Measurements from ENCODE around the gene TMIE. TPM values are rescaled to one million over a fixed set of nuclear protein-coding genes. Genes with fewer than 3 reads are reported as not detected.

TMIE gene
- total and polyA plus RNA-seq, 2 of the 13 experiments (the other 11 are each of a cell fraction or from before 2014, with no cell fraction given) = not detected

DNA sequence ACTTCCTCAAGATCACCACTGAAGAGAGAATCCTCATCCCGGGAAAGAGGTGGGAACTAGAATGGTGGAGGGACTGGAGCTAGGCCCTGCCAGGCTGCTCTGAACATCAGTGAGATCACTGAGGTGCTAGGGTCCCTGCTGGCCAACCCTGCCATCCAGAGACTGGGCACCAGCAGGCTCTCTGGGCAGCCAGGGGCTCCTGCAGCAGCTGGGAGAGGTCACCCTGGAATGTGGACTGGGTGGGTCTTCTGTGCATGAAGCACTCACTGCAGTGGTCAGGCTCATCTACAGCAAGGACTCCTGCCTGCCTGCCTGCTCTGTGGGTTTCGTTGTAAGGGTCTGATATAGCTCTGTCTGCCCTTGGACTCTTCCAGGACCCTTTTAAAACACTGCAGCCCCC is 32.6 kb upstream of the TMIE start:
- CTCF ChIA-PET (ENCODE audit: low intra/inter-chr PET ratio, low total read pairs) = no interaction called here
- H3K9ac ChIP-seq (ENCODE audit: insufficient read depth, low read depth, low read length) = no peak overlapping the region
- WGBS (ENCODE audit: low lambda C conversion rate) = 4% methylated on average over 2 of the region's 2 CpGs

More for the DNA sequence above, 32.6 kb upstream of the TMIE start:
- Histone ChIP-seq H3K79me2 (ENCODE audit: insufficient read depth, low read length) (no peaks in the 10 kb centered on the region), H3K4me1 (ENCODE audit: insufficient read depth, low read length) (no peaks in the 10 kb centered on the region), H3K36me3 (replicated peaks in 1 of 2; ENCODE audit: control insufficient read depth in 1 of 2, insufficient read depth in 2 of 2, low read length in 2 of 2) (no peaks in the 10 kb centered on the region), H2AFZ (ENCODE audit: low read length) (no peak overlapping the region), H3K4me2 (ENCODE audit: low read depth, low read length) (no peak overlapping the region), H3K9me3 (ENCODE audit: low read length) (no peaks in the 10 kb centered on the region), H4K20me1 (ENCODE audit: insufficient read depth, low read length) (no peaks in the 10 kb centered on the region), H3K27me3 (ENCODE audit: control insufficient read depth in 1 of 2, insufficient read depth in 2 of 2, low read length in 2 of 2) (peaks cover 1 to 20% of the 10 kb centered on the region in 2 experiments; a peak in 1 of 5 replicates), H3K4me3 (replicated peaks in 1 of 3; ENCODE audit: insufficient read depth in 1 of 3, low read depth in 2 of 3, low read length in 3 of 3) (no peak overlapping the region), H3K27ac (ENCODE audit: extremely low read length, insufficient read depth, low read length) (no peak overlapping the region)
- no TSS peak for BruUV-seq (replicated peaks)
- TF ChIP-seq SOX13 (IDR thresholded peaks at IDR 0.05) (no peak), SOX13 (CRISPR knock-in tag; conservative IDR thresholded peaks at IDR 0.05 in 1 of 2, IDR thresholded peaks at IDR 0.05 in 1 of 2) (no peak), ZSCAN9 (CRISPR knock-in tag; IDR thresholded peaks at IDR 0.05; ENCODE audit: borderline replicate concordance) (no peak), ZNF329 (CRISPR knock-in tag; IDR thresholded peaks at IDR 0.05; ENCODE audit: low read depth) (no peak), ZFYVE20 (CRISPR knock-in tag; IDR thresholded peaks at IDR 0.05; ENCODE audit: borderline replicate concordance, low read depth) (no peak), GATAD2A (CRISPR knock-in tag; IDR thresholded peaks at IDR 0.05) (no peak), ZNF775 (CRISPR knock-in tag; IDR thresholded peaks at IDR 0.05; ENCODE audit: borderline replicate concordance) (no peak), ELF3 (CRISPR knock-in tag; IDR thresholded peaks at IDR 0.05) (no peak), ZNF589 (CRISPR knock-in tag; conservative IDR thresholded peaks at IDR 0.05) (no peak), MATR3 (CRISPR knock-in tag; IDR thresholded peaks at IDR 0.05) (no peak), FOXK1 (CRISPR knock-in tag; IDR thresholded peaks at IDR 0.05; ENCODE audit: borderline replicate concordance, low read depth) (no peak), IRX3 (CRISPR knock-in tag; IDR thresholded peaks at IDR 0.05; ENCODE audit: borderline replicate concordance, low read depth) (no peak), U2AF2 (IDR thresholded peaks at IDR 0.05; ENCODE audit: low read depth, low read length) (no peak), MTF1 (CRISPR knock-in tag; IDR thresholded peaks at IDR 0.05) (no peak)
- TF ChIP-seq, protein P1, sequence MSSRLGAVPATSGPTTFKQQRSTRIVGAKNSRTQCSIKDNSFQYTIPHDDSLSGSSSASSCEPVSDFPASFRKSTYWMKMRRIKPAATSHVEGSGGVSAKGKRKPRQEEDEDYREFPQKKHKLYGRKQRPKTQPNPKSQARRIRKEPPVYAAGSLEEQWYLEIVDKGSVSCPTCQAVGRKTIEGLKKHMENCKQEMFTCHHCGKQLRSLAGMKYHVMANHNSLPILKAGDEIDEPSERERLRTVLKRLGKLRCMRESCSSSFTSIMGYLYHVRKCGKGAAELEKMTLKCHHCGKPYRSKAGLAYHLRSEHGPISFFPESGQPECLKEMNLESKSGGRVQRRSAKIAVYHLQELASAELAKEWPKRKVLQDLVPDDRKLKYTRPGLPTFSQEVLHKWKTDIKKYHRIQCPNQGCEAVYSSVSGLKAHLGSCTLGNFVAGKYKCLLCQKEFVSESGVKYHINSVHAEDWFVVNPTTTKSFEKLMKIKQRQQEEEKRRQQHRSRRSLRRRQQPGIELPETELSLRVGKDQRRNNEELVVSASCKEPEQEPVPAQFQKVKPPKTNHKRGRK (CRISPR knock-in tag; IDR thresholded peaks at IDR 0.05) = no peak
- POLR2A ChIA-PET = no interaction called here
- FAIRE-seq = no peak
- ATAC-seq = no peak
- intact Hi-C loops (cut with micrococcal nuclease; ENCODE audit: unreplicated experiment) (no loop called here), in situ Hi-C loops (cut with HindIII; ENCODE audit: extremely low pct_ligation_motif_present, low pct_unique_long_range_greater_than_20kb) (loop anchor here (10.0 kb wide), 1 partner anchor 184 kb away; no protein-coding TSS in a partner anchor)
- DNase-seq (ENCODE audit: low spot score) = no peak
